ENCODE results near the gene USP5. TPM values are rescaled to one million over a fixed set of nuclear protein-coding genes. Genes with fewer than 3 reads are reported as not detected.

Gene USP5
- total RNA-seq, 2 donors from 2014 or later, result 58.3 to 84.1 TPM

- intact Hi-C loops (cut with DNase I), result no loop called here
- H3K36me3 ChIP-seq, result no peaks in the 10 kb centered on the region
- WGBS, result 89% methylated on average over 15 of the region's 15 CpGs
- H3K9me3 ChIP-seq, result no peaks in the 10 kb centered on the region
- no peaks in the 10 kb centered on the region for H3K4me1 ChIP-seq (replicated peaks)
- H3K27ac ChIP-seq, result no peak overlapping the region
- H3K27me3 ChIP-seq (replicated peaks; ENCODE audit: insufficient read depth), result no peaks in the 10 kb centered on the region
- H3K4me3 ChIP-seq, result no peak overlapping the region
- TF ChIP-seq POLR2A (IDR thresholded peaks at IDR 0.05) (no peak), POLR2AphosphoS5 (IDR thresholded peaks at IDR 0.05) (no peak)
- TF ChIP-seq, protein P1, sequence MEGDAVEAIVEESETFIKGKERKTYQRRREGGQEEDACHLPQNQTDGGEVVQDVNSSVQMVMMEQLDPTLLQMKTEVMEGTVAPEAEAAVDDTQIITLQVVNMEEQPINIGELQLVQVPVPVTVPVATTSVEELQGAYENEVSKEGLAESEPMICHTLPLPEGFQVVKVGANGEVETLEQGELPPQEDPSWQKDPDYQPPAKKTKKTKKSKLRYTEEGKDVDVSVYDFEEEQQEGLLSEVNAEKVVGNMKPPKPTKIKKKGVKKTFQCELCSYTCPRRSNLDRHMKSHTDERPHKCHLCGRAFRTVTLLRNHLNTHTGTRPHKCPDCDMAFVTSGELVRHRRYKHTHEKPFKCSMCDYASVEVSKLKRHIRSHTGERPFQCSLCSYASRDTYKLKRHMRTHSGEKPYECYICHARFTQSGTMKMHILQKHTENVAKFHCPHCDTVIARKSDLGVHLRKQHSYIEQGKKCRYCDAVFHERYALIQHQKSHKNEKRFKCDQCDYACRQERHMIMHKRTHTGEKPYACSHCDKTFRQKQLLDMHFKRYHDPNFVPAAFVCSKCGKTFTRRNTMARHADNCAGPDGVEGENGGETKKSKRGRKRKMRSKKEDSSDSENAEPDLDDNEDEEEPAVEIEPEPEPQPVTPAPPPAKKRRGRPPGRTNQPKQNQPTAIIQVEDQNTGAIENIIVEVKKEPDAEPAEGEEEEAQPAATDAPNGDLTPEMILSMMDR (IDR thresholded peaks at IDR 0.05), result no peak
- DNase-seq (ENCODE audit: low spot score), result no peak
Measured at GRCh38 chr12:6912164-6912935, 60.4 kb downstream of the USP5 start.

DNA sequence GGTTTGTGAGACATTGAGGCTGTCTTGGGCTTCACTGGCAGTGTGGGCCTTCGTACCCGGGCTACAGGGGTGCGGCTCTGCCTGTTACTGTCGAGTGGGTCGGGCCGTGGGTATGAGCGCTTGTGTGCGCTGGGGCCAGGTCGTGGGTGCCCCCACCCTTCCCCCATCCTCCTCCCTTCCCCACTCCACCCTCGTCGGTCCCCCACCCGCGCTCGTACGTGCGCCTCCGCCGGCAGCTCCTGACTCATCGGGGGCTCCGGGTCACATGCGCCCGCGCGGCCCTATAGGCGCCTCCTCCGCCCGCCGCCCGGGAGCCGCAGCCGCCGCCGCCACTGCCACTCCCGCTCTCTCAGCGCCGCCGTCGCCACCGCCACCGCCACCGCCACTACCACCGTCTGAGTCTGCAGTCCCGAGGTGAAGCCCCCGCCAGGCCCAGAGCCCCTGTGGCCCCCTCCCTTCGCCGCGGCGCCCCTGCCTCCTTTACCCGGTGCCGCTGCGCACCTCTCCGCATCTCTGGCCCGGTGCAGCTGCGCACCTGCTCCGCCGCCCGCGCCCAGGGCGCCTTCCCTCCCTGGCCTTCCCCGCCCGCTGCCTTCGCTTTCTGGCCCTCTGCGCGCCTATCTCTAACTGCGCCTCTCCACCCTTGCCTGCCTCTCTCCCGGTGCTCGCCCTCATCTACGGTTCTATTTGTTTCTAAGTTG lies 62.4 kb downstream of the USP5 start, which contains the start of gene ENO2:
Gene ENO2 (plus strand): TSS at position 335 of the 701 bp plus-strand sequence. CDS start 1,253 bp downstream, outside the sequence.
- TF ChIP-seq, protein P1 (IDR thresholded peaks at IDR 0.05), result no peak
- peak; percentile 59 for TF ChIP-seq POLR2A (IDR thresholded peaks at IDR 0.05)
- Histone ChIP-seq H3K9me3 (no peaks in the 10 kb centered on the region), H3K4me3 (peak within 1 kb of the TSS; percentile 45 to 55), H3K27me3 (replicated peaks; ENCODE audit: insufficient read depth) (no peaks in the 10 kb centered on the region), H3K36me3 (no peaks in the 10 kb centered on the region), H3K4me1 (replicated peaks) (no peaks in the 10 kb centered on the region), H3K27ac (peak within 1 kb of the TSS; percentile 53 to 62)
- WGBS, result under 1% methylated on average over 67 of the region's 68 CpGs
- intact Hi-C loops (cut with DNase I), result no loop called here
- DNase-seq (ENCODE audit: low spot score), result peak; percentile 60

GRCh38 chr12:6914947-6915788 lies 63.2 kb downstream of the USP5 start:
- 22% methylated on average over 29 of the region's 29 CpGs for WGBS

GRCh38 chr12:6915789-6916285 lies 63.9 kb downstream of the USP5 start:
- intact Hi-C loops (cut with DNase I), result no loop called here
- no peaks in the 10 kb centered on the region for H3K27me3 ChIP-seq (replicated peaks; ENCODE audit: insufficient read depth)
- H3K4me3 ChIP-seq, result no peak overlapping the region
- H3K9me3 ChIP-seq, result no peaks in the 10 kb centered on the region
- TF ChIP-seq POLR2A (IDR thresholded peaks at IDR 0.05), result no peak
- TF ChIP-seq, protein P1 (IDR thresholded peaks at IDR 0.05), result no peak
- no peak for TF ChIP-seq POLR2AphosphoS5 (IDR thresholded peaks at IDR 0.05)
- H3K27ac ChIP-seq, result no peak overlapping the region
- 79% methylated on average over 14 of the region's 14 CpGs for WGBS
- no peaks in the 10 kb centered on the region for H3K36me3 ChIP-seq
- DNase-seq (ENCODE audit: low spot score), result no peak
- no peaks in the 10 kb centered on the region for H3K4me1 ChIP-seq (replicated peaks)

More at GRCh38 chr12:6914947-6915788, 63.2 kb downstream of the USP5 start:
- Histone ChIP-seq H3K27ac (peak overlapping the region; percentile 53 to 62), H3K27me3 (replicated peaks; ENCODE audit: insufficient read depth) (no peaks in the 10 kb centered on the region), H3K4me3 (peak overlapping the region; percentile 45 to 55), H3K36me3 (no peaks in the 10 kb centered on the region), H3K9me3 (no peaks in the 10 kb centered on the region), H3K4me1 (replicated peaks) (no peaks in the 10 kb centered on the region)
- intact Hi-C loops (cut with DNase I), result no loop called here
- no peak for DNase-seq (ENCODE audit: low spot score)
- TF ChIP-seq POLR2A (IDR thresholded peaks at IDR 0.05), result no peak
- TF ChIP-seq POLR2AphosphoS5 (IDR thresholded peaks at IDR 0.05), result no peak
- TF ChIP-seq, protein P1 (IDR thresholded peaks at IDR 0.05), result no peak

Other genes starting within 250 kb of the USP5 start
- 100 to 1,000 TPM; 124 to 240 TPM for gene CHD4, start 244.8 kb upstream of the USP5 start, total RNA-seq
- 1 to 10 TPM in 1 of 2 donors, under 1 TPM in 1; 0.59 to 1.9 TPM for gene LPAR5, start 216.2 kb upstream of the USP5 start, total RNA-seq
- gene ACRBP, start 204.7 kb upstream of the USP5 start, total RNA-seq, result 10 to 100 TPM in 1 of 2 donors, 1 to 10 TPM in 1; 2.3 to 49.6 TPM
- gene ING4, start 189.0 kb upstream of the USP5 start, total RNA-seq, result 10 to 100 TPM; 75.5 to 78.9 TPM
- gene ZNF384, start 162.8 kb upstream of the USP5 start, total RNA-seq, result 10 to 100 TPM; 42.9 to 68.6 TPM
- 1 to 10 TPM in 1 of 2 donors, not detected in 1; 3.1 TPM for gene PIANP, start 151.3 kb upstream of the USP5 start, total RNA-seq
- 10 to 100 TPM; 92.0 to 92.6 TPM for gene COPS7A, start 128.1 kb upstream of the USP5 start, total RNA-seq
- gene MLF2, start 99.0 kb upstream of the USP5 start, total RNA-seq, result 100 to 1,000 TPM; 267 to 282 TPM
- 100 to 1,000 TPM; 285 to 339 TPM for gene PTMS, start 85.8 kb upstream of the USP5 start, total RNA-seq
- 10 to 100 TPM in 1 of 2 donors, under 1 TPM in 1; 0.73 to 13.1 TPM for gene LAG3, start 79.6 kb upstream of the USP5 start, total RNA-seq
- gene CD4, start 62.6 kb upstream of the USP5 start, total RNA-seq, result 1 to 10 TPM; 1.6 to 8.6 TPM
- 1 to 10 TPM; 4.3 to 4.4 TPM for gene GPR162, start 30.3 kb upstream of the USP5 start, total RNA-seq
- gene P3H3, start 23.7 kb upstream of the USP5 start, total RNA-seq, result 10 to 100 TPM; 25.7 to 28.8 TPM
- gene GNB3, start 11.2 kb upstream of the USP5 start, total RNA-seq, result 1 to 10 TPM; 2.3 to 2.4 TPM
- 10 to 100 TPM in 1 of 2 donors, 1 to 10 TPM in 1; 1.7 to 16.2 TPM for gene CDCA3, start 864 bp upstream of the USP5 start, total RNA-seq
- 100 to 1,000 TPM; 404 to 443 TPM for gene TPI1, start 15.4 kb downstream of the USP5 start, total RNA-seq
- 10 to 100 TPM; 12.7 to 23.5 TPM for gene SPSB2, start 21.2 kb downstream of the USP5 start, total RNA-seq
- 10 to 100 TPM; 15.9 to 25.3 TPM for gene LRRC23, start 52.7 kb downstream of the USP5 start, total RNA-seq
- gene ENO2, start 62.4 kb downstream of the USP5 start, total RNA-seq, result 10 to 100 TPM in 1 of 2 donors, 1 to 10 TPM in 1; 6.9 to 13.0 TPM
- gene ATN1, start 75.8 kb downstream of the USP5 start, total RNA-seq, result 100 to 1,000 TPM in 1 of 2 donors, 10 to 100 TPM in 1; 93.0 to 129 TPM
- not detected for gene RNU7-1, start 91.7 kb downstream of the USP5 start, total RNA-seq
- gene C12orf57, start 91.9 kb downstream of the USP5 start, total RNA-seq, result 100 to 1,000 TPM; 352 to 711 TPM
- gene PTPN6, start 99.2 kb downstream of the USP5 start, total RNA-seq, result 10 to 100 TPM; 30.6 to 43.2 TPM
- 100 to 1,000 TPM; 177 to 230 TPM for gene PHB2, start 118.5 kb downstream of the USP5 start, total RNA-seq
- gene EMG1, start 118.8 kb downstream of the USP5 start, total RNA-seq, result 10 to 100 TPM; 37.7 to 46.3 TPM
- 10 to 100 TPM; 59.9 to 86.9 TPM for gene LPCAT3, start 166.3 kb downstream of the USP5 start, total RNA-seq
- 100 to 1,000 TPM in 1 of 2 donors, 10 to 100 TPM in 1; 52.7 to 176 TPM for gene C1S, start 208.6 kb downstream of the USP5 start, total RNA-seq
- gene C1R, start 240.3 kb downstream of the USP5 start, total RNA-seq, result 100 to 1,000 TPM; 104 to 261 TPM